ENCODE data around the gene ADAMTS1. TPM values are rescaled to one million over a fixed set of nuclear protein-coding genes. Genes with fewer than 3 reads are reported as not detected.

The ADAMTS1 gene
- total and polyA plus RNA-seq, 2 donors (not counting 1 experiment from before 2014, with no cell fraction given) = not detected

DNA sequence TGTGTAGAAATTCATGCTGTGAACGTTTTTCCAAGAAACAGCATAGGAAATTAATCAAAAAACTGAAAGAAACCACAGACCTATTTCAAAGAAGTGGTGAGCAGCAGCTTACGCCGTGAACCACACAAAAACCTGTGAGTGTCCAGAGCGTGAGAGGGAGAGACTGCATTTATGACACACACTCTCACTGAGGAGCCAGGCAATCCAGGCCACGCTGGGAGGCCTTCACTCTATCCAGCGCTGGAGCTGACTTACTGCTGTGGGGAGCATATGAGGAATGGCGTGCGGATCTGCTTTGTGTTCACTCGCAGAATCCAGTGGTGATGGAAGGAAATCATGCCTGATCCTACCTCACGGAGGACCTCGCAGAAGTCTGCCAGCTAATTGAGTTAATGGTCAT, 12.7 kb downstream of the ADAMTS1 start:
- Histone ChIP-seq H3K9me3 (ENCODE audit: control extremely low read depth in 1 of 3, control insufficient read depth in 2 of 3, insufficient read depth in 1 of 3, low read length in 2 of 3) (peaks cover 0 to 9% (median 0%) of the 10 kb centered on the region in 3 donors), H2AFZ (ENCODE audit: insufficient read depth, low read depth, low read length, poor library complexity, severe bottlenecking) (no peak overlapping the region), H3K4me3 (ENCODE audit: control extremely low read depth in 1 of 5, extremely low read depth in 1 of 5, insufficient read depth in 1 of 5, low read depth in 2 of 5, low read length in 4 of 5) (no peak overlapping the region), H3K9ac (ENCODE audit: low read length) (no peak overlapping the region), H3K4me1 (ENCODE audit: control insufficient read depth in 2 of 2, insufficient read depth in 2 of 2, low read length in 2 of 2) (no peaks in the 10 kb centered on the region), H3K4me2 (replicated peaks; ENCODE audit: low read depth, low read length, poor library complexity, severe bottlenecking) (no peak overlapping the region), H3K36me3 (replicated peaks in 1 of 2; ENCODE audit: control extremely low read depth in 1 of 2, control insufficient read depth in 1 of 2, extremely low read depth in 1 of 2, insufficient read depth in 2 of 2, low read length in 1 of 2) (no peaks in the 10 kb centered on the region), H4K20me1 (ENCODE audit: control insufficient read depth, insufficient read depth, low read length, poor library complexity, severe bottlenecking) (no peaks in the 10 kb centered on the region), H3K27me3 (replicated peaks in 1 of 4; ENCODE audit: control extremely low read depth in 1 of 4, control insufficient read depth in 3 of 4, insufficient read depth in 4 of 4, low read length in 3 of 4) (no peaks in the 10 kb centered on the region), H3K27ac (ENCODE audit: low read length in 2 of 2) (no peak overlapping the region), H3K79me2 (ENCODE audit: control insufficient read depth, insufficient read depth, low read length) (no peaks in the 10 kb centered on the region)
- WGBS (ENCODE audit: insufficient coverage) = 79% methylated on average over 9 of the region's 11 CpGs
- Mint-ChIP-seq H3K4me3 (no peak overlapping the region), H3K27ac (no peak overlapping the region), H3K4me1 (no peaks in the 10 kb centered on the region), H3K27me3 (no peaks in the 10 kb centered on the region), H3K9me3 (ENCODE audit: insufficient read depth) (no peaks in the 10 kb centered on the region)
- no peak for TF ChIP-seq EZH2 (IDR thresholded peaks at IDR 0.05; ENCODE audit: borderline replicate concordance, insufficient read depth, low read depth, low read length, poor library complexity, severe bottlenecking)
- TF ChIP-seq, protein P1, sequence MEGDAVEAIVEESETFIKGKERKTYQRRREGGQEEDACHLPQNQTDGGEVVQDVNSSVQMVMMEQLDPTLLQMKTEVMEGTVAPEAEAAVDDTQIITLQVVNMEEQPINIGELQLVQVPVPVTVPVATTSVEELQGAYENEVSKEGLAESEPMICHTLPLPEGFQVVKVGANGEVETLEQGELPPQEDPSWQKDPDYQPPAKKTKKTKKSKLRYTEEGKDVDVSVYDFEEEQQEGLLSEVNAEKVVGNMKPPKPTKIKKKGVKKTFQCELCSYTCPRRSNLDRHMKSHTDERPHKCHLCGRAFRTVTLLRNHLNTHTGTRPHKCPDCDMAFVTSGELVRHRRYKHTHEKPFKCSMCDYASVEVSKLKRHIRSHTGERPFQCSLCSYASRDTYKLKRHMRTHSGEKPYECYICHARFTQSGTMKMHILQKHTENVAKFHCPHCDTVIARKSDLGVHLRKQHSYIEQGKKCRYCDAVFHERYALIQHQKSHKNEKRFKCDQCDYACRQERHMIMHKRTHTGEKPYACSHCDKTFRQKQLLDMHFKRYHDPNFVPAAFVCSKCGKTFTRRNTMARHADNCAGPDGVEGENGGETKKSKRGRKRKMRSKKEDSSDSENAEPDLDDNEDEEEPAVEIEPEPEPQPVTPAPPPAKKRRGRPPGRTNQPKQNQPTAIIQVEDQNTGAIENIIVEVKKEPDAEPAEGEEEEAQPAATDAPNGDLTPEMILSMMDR (IDR thresholded peaks at IDR 0.05) = no peak
- ChIA-PET CTCF (no interaction called here), POLR2A (no interaction called here)
- ATAC-seq (ENCODE audit: low read depth) (no peak), DNase-seq (no peak)
- intact Hi-C loops (cut with micrococcal nuclease) = no loop called here

DNA sequence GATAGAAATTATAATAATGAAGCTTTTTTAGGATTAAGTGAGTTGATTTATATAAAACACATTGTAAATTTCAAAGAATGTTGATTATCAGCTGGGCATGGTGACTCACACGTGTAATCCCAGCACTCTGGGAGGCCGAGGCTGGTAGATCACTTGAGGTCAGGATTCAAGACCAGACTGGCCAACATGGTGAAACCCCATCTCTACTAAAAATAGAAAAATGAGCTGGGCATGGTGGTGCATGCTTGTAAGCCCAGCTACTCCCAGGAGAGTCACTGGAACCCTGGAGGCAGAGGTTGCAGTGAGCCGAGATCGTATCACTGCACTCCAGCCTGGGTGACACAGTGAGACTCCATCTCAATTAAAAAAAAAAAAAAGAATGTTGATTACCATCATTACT, 18.4 kb downstream of the ADAMTS1 start:
- H3K4me3 Mint-ChIP-seq = no peak overlapping the region
- no peak overlapping the region for H3K27ac ChIP-seq (ENCODE audit: low read length in 2 of 2)
- CTCF ChIA-PET = no interaction called here

More for the DNA sequence above, 18.4 kb downstream of the ADAMTS1 start:
- Histone ChIP-seq H3K27me3 (replicated peaks in 1 of 4; ENCODE audit: control extremely low read depth in 1 of 4, control insufficient read depth in 3 of 4, insufficient read depth in 4 of 4, low read length in 3 of 4) (no peaks in the 10 kb centered on the region), H3K9me3 (ENCODE audit: control extremely low read depth in 1 of 3, control insufficient read depth in 2 of 3, insufficient read depth in 1 of 3, low read length in 2 of 3) (peaks cover 0 to 3% (median 2%) of the 10 kb centered on the region in 3 donors), H2AFZ (ENCODE audit: insufficient read depth, low read depth, low read length, poor library complexity, severe bottlenecking) (no peak overlapping the region), H4K20me1 (ENCODE audit: control insufficient read depth, insufficient read depth, low read length, poor library complexity, severe bottlenecking) (no peaks in the 10 kb centered on the region), H3K4me1 (ENCODE audit: control insufficient read depth in 2 of 2, insufficient read depth in 2 of 2, low read length in 2 of 2) (no peaks in the 10 kb centered on the region), H3K9ac (ENCODE audit: low read length) (no peak overlapping the region), H3K79me2 (ENCODE audit: control insufficient read depth, insufficient read depth, low read length) (no peaks in the 10 kb centered on the region), H3K36me3 (replicated peaks in 1 of 2; ENCODE audit: control extremely low read depth in 1 of 2, control insufficient read depth in 1 of 2, extremely low read depth in 1 of 2, insufficient read depth in 2 of 2, low read length in 1 of 2) (no peaks in the 10 kb centered on the region), H3K4me2 (replicated peaks; ENCODE audit: low read depth, low read length, poor library complexity, severe bottlenecking) (no peak overlapping the region), H3K4me3 (ENCODE audit: control extremely low read depth in 1 of 5, extremely low read depth in 1 of 5, insufficient read depth in 1 of 5, low read depth in 2 of 5, low read length in 4 of 5) (no peak overlapping the region)
- DNase-seq (no peak), ATAC-seq (ENCODE audit: low read depth) (no peak)
- H3K4me1 Mint-ChIP-seq = no peaks in the 10 kb centered on the region
- intact Hi-C loops (cut with micrococcal nuclease) = no loop called here
- POLR2A ChIA-PET = no interaction called here
- H3K27me3 Mint-ChIP-seq = no peaks in the 10 kb centered on the region
- H3K27ac Mint-ChIP-seq = no peak overlapping the region
- WGBS (ENCODE audit: insufficient coverage) = no CpG with 5 or more reads among the region's 4 CpGs
- TF ChIP-seq EZH2 (IDR thresholded peaks at IDR 0.05; ENCODE audit: borderline replicate concordance, insufficient read depth, low read depth, low read length, poor library complexity, severe bottlenecking) = no peak
- TF ChIP-seq, protein P1 (IDR thresholded peaks at IDR 0.05) = no peak
- no peaks in the 10 kb centered on the region for H3K9me3 Mint-ChIP-seq (ENCODE audit: insufficient read depth)

All from B cell (primary cell).